GM23338 (cell line): Measurements from ENCODE around the gene RANGRF. TPM values are rescaled to one million over a fixed set of nuclear protein-coding genes. Genes with fewer than 3 reads are reported as not detected.

Experiments
- ATAC-seq: fragments of 200-7000 bp; cut with Tn5 transposase; 3 replicates; pipeline ENCODE4 v1.9.1; 2020
- DNase-seq: peaks from one replicate; pipeline ENCODE4 v3.0.0-alpha.2; 2015; ENCODE audit warnings: low spot score
- H2AFZ ChIP-seq: fragments of 200-600 bp; sonication (generic); 2 replicates; pipeline ENCODE4 v1.8.0; 2016; ENCODE audit warnings: antibody characterized with exemption, mild to moderate bottlenecking, moderate library complexity
- H3F3A ChIP-seq: fragments of 200-600 bp; sonication (generic); replicated peaks from 2 replicates; pipeline ENCODE4 v1.8.0; 2017; ENCODE audit warnings: antibody characterized with exemption, mixed run types, low read depth
- H3K27ac ChIP-seq: fragments of 200-600 bp; sonication (generic); 2 replicates; pipeline ENCODE4 v1.6.1; 2016; ENCODE audit warnings: low read depth
- H3K27me3 ChIP-seq: fragments of 200-600 bp; sonication (generic); 2 replicates; pipeline ENCODE4 v1.8.0; 2016; ENCODE audit warnings: mild to moderate bottlenecking, mixed run types, moderate library complexity; ENCODE audit not compliant: insufficient read depth
- H3K36me3 ChIP-seq: fragments of 200-600 bp; sonication (generic); 2 replicates; pipeline ENCODE4 v1.8.0; 2016; ENCODE audit warnings: mild to moderate bottlenecking; ENCODE audit not compliant: insufficient read depth
- H3K4me1 ChIP-seq: fragments of 200-600 bp; sonication (generic); 2 replicates; pipeline ENCODE4 v1.8.0; 2016; ENCODE audit warnings: mild to moderate bottlenecking, moderate library complexity; ENCODE audit not compliant: insufficient read depth
- H3K4me2 ChIP-seq: fragments of 200-600 bp; sonication (generic); 2 replicates; pipeline ENCODE4 v1.7.1; 2017; ENCODE audit warnings: mixed run types
- H3K4me3 ChIP-seq: fragments of 200-600 bp; sonication (generic); 2 replicates; pipeline ENCODE4 v1.6.1; 2016; ENCODE audit warnings: mixed run types
- H3K79me2 ChIP-seq: fragments of 200-600 bp; sonication (generic); replicated peaks from 2 replicates; pipeline ENCODE4 v1.8.0; 2017; ENCODE audit warnings: mild to moderate bottlenecking; ENCODE audit not compliant: insufficient read depth
- H3K9me2 ChIP-seq: fragments of 200-600 bp; sonication (generic); 2 replicates; pipeline ENCODE4 v1.8.0; 2017; ENCODE audit not compliant: insufficient read depth
- H4K20me1 ChIP-seq: fragments of 200-600 bp; sonication (generic); replicated peaks from 2 replicates; pipeline ENCODE4 v1.8.0; 2017; ENCODE audit warnings: mild to moderate bottlenecking; ENCODE audit not compliant: insufficient read depth
- H3K27ac Mint-ChIP-seq: 2 replicates; pipeline ENCODE4 v1.8.0; 2020; ENCODE audit warnings: inconsistent platforms, mild to moderate bottlenecking, moderate library complexity, mixed read lengths
- H3K27me3 Mint-ChIP-seq: 3 replicates; pipeline ENCODE4 v1.8.0; 2022; ENCODE audit warnings: low read depth, mild to moderate bottlenecking, moderate library complexity, mixed read lengths, inconsistent platforms; ENCODE audit not compliant: insufficient read depth, poor library complexity
- H3K36me3 Mint-ChIP-seq: 3 replicates; pipeline ENCODE4 v1.8.0; 2021; ENCODE audit warnings: low read depth, mild to moderate bottlenecking, inconsistent platforms, moderate library complexity, mixed read lengths
- H3K4me1 Mint-ChIP-seq: 3 replicates; pipeline ENCODE4 v1.8.0; 2020; ENCODE audit warnings: mild to moderate bottlenecking, inconsistent platforms, mixed read lengths
- H3K4me3 Mint-ChIP-seq: 3 replicates; pipeline ENCODE4 v1.8.0; 2021; ENCODE audit warnings: moderate library complexity, mild to moderate bottlenecking, inconsistent platforms, mixed read lengths
- H3K9me3 Mint-ChIP-seq: 3 replicates; pipeline ENCODE4 v1.8.0; 2020; ENCODE audit warnings: moderate library complexity, mild to moderate bottlenecking, inconsistent platforms, mixed read lengths
- CREB1 ChIP-seq: fragments of 250-450 bp; sonication (Bioruptor Pico); IDR thresholded peaks from 2 replicates; pipeline ENCODE4 v1.5.0; 2020; ENCODE audit warnings: low read depth, mild to moderate bottlenecking, moderate library complexity
- CTCF ChIP-seq, 2 experiments: fragments of 200-600 bp in 1 of 2; sonication (generic) in 1 of 2; conservative IDR thresholded peaks; 2 replicates each; pipeline versions ENCODE4 v1.5.1 to v1.6.1; 2016 to 2017; ENCODE audit warnings: antibody characterized with exemption in 2 of 2, low read depth in 2 of 2, mild to moderate bottlenecking in 2 of 2, moderate library complexity in 1 of 2
- EZH2 ChIP-seq: fragments of 200-600 bp; sonication (generic); IDR thresholded peaks from one replicate; pipeline ENCODE4 v1.8.0; 2017; ENCODE audit warnings: antibody characterized with exemption, mild to moderate bottlenecking, low read depth; ENCODE audit not compliant: unreplicated experiment
- EZH2phosphoT487 ChIP-seq: fragments of 200-600 bp; sonication (generic); IDR thresholded peaks from one replicate; pipeline ENCODE4 v1.8.1; 2018; ENCODE audit warnings: antibody characterized with exemption; ENCODE audit not compliant: unreplicated experiment
- NANOG ChIP-seq: IDR thresholded peaks from 2 replicates; pipeline ENCODE4 v1.6.1; 2016; ENCODE audit warnings: antibody characterized with exemption, borderline replicate concordance
- POLR2AphosphoS5 ChIP-seq: IDR thresholded peaks from 2 replicates; pipeline ENCODE4 v1.6.1; 2016; ENCODE audit warnings: antibody characterized with exemption, low read depth
- REST ChIP-seq: IDR thresholded peaks from one replicate; pipeline ENCODE4 v1.6.1; 2018; ENCODE audit warnings: antibody characterized with exemption; ENCODE audit not compliant: unreplicated experiment
- STAT1 ChIP-seq: IDR thresholded peaks from one replicate; pipeline ENCODE4 v1.6.1; 2016; ENCODE audit warnings: antibody characterized with exemption; ENCODE audit not compliant: unreplicated experiment
- ZNF114 ChIP-seq: fragments of 250-450 bp; sonication (Bioruptor Pico); IDR thresholded peaks from 2 replicates; pipeline ENCODE4 v1.5.0; 2020; ENCODE audit warnings: mild to moderate bottlenecking, moderate library complexity
- ZNF331 ChIP-seq: fragments of 250-450 bp; sonication (Bioruptor Pico); IDR thresholded peaks from 2 replicates; pipeline ENCODE4 v1.5.0; 2020; ENCODE audit warnings: low read depth, mild to moderate bottlenecking, moderate library complexity
- ZNF462 ChIP-seq: fragments of 250-450 bp; sonication (Bioruptor Pico); IDR thresholded peaks from 2 replicates; pipeline ENCODE4 v1.5.0; 2020; ENCODE audit warnings: mild to moderate bottlenecking, moderate library complexity
- polyA plus RNA-seq: library from polyadenylated mRNA; unstranded; fragments of >200 nt; fragmentation: Nextera tagmentation; extraction: Ambion mirVana; gene quantifications from 2 replicates; pipeline ENCODE4 v1.2.1, GENCODE V29; 2016
- total RNA-seq: library from RNA; depleted of rRNA; stranded (reverse); fragments of >200 nt; shearing (Covaris generic); gene quantifications from 2 replicates; pipeline ENCODE4 v1.2.3, GENCODE V29; 2014

Gene RANGRF
- total and polyA plus RNA-seq, 2 experiments from 2014 or later, result 11.2 to 52.4 TPM

GRCh38 chr17:8284126-8284525 lies 4.3 kb upstream of the RANGRF start (continued):
- TF ChIP-seq CTCF (conservative IDR thresholded peaks at IDR 0.05; ENCODE audit: low read depth in 2 of 2) (no peak), NANOG (no peak), REST (no peak)

- 0 out of 2 replicates have a peak, but pooled peaks cover 2% of the 10 kb centered on the region for H3F3A ChIP-seq
- H3K27me3 Mint-ChIP-seq, result peaks cover 7% of the 10 kb centered on the region
- H3K4me3 ChIP-seq, result no peak overlapping the region
- no peaks in the 10 kb centered on the region for H3K9me3 Mint-ChIP-seq
- peaks cover 17% of the 10 kb centered on the region for H3K4me1 Mint-ChIP-seq
- no peaks in the 10 kb centered on the region for H3K27me3 ChIP-seq
- H3K4me3 Mint-ChIP-seq, result no peak overlapping the region
- H4K20me1 ChIP-seq, result no peaks in the 10 kb centered on the region
- no peak overlapping the region for H3K27ac Mint-ChIP-seq
- H3K4me2 ChIP-seq, result no peak overlapping the region
- no peak overlapping the region for H2AFZ ChIP-seq
- H3K27ac ChIP-seq, result no peak overlapping the region
- DNase-seq (no peak), ATAC-seq (no peak)
- H3K79me2 ChIP-seq, result no peaks in the 10 kb centered on the region
- H3K36me3 ChIP-seq, result no peaks in the 10 kb centered on the region
- H3K4me1 ChIP-seq, result 0 out of 2 replicates have a peak, but pooled peaks cover 3% of the 10 kb centered on the region
- H3K36me3 Mint-ChIP-seq, result no peaks in the 10 kb centered on the region; the same call in 2 of the 3 replicates
- H3K9me2 ChIP-seq, result no peaks in the 10 kb centered on the region
- no peak for TF ChIP-seq STAT1
- TF ChIP-seq POLR2AphosphoS5, result no peak
- TF ChIP-seq ZNF114 (CRISPR knock-in tag), result no peak
- TF ChIP-seq ZNF331 (CRISPR knock-in tag), result no peak
- no peak for TF ChIP-seq EZH2phosphoT487
- TF ChIP-seq ZNF462 (CRISPR knock-in tag), result no peak
- no peak for TF ChIP-seq NANOG
- TF ChIP-seq CREB1 (CRISPR knock-in tag), result no peak
- no peak for TF ChIP-seq EZH2
Measured at GRCh38 chr17:8285270-8286181, 2.9 kb upstream of the RANGRF start.
